Measurements from ENCODE around the gene CT45A3. TPM values are rescaled to one million over a fixed set of nuclear protein-coding genes. Genes with fewer than 3 reads are reported as not detected.
A peak's percentile ranks its signal among the peaks of the same experiment; 100 is the strongest.
"Not testable (repeated sequence)": the region's sequence is repeated elsewhere in the genome, so short reads cannot be mapped to it uniquely, and the experiment has no call there.

The CT45A3 gene, protein sequence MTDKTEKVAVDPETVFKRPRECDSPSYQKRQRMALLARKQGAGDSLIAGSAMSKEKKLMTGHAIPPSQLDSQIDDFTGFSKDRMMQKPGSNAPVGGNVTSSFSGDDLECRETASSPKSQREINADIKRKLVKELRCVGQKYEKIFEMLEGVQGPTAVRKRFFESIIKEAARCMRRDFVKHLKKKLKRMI
- total RNA-seq: not detected in 2 replicates
- long read RNA-seq: 0 reads

DNA sequence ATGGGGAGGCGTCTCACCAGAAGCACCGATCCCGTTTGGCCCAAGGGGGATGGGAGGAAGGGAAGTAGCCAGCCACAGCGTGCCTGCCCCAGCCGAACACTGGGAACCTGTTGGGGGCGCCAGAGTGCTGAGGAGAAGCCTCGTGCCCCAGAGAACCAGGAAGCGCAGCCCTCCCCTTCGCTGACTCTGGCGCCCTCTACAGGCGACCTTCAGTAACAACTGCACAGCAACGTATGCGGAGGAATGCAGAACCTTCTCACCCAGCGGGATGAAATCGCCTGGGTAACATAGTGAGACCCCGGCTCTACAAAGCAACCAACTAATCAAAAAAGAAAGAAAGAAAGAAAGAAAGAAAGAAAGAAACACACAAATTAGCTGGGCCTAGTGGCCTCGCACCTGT lies at the start of gene CT45A3:
Gene CT45A3 (minus strand): TSS at position 101 of the 400 bp plus-strand sequence. CDS start 3,747 bp downstream, outside the sequence.
- H3K9me3 Mint-ChIP-seq; DNase-seq (ENCODE audit: low read depth, low spot score): not testable (repeated sequence)

DNA sequence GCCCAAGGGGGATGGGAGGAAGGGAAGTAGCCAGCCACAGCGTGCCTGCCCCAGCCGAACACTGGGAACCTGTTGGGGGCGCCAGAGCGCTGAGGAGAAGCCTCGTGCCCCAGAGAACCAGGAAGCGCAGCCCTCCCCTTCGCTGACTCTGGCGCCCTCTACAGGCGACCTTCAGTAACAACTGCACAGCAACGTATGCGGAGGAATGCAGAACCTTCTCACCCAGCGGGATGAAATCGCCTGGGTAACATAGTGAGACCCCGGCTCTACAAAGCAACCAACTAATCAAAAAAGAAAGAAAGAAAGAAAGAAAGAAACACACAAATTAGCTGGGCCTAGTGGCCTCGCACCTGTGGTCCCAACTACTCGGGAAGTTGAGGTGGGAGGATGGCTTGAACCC lies 34.7 kb upstream of the CT45A3 start, which contains the start of gene CT45A6:
Gene CT45A6 (minus strand): TSS at position 101 of the 400 bp plus-strand sequence. CDS start 3,794 bp downstream, outside the sequence.
- not testable (repeated sequence) for H3K36me3 Mint-ChIP-seq (ENCODE audit: low read depth); H3K27me3 Mint-ChIP-seq (ENCODE audit: low read depth); DNase-seq (ENCODE audit: low read depth, low spot score); H3K4me1 Mint-ChIP-seq; H3K9me3 Mint-ChIP-seq; H3K4me3 Mint-ChIP-seq; H3K27ac Mint-ChIP-seq (ENCODE audit: unreplicated experiment)

More for the DNA sequence above, at the start of gene CT45A3:
- H3K36me3 Mint-ChIP-seq (ENCODE audit: low read depth); H3K4me3 Mint-ChIP-seq; H3K27me3 Mint-ChIP-seq (ENCODE audit: low read depth); H3K27ac Mint-ChIP-seq (ENCODE audit: unreplicated experiment); H3K4me1 Mint-ChIP-seq: not testable (repeated sequence)

DNA sequence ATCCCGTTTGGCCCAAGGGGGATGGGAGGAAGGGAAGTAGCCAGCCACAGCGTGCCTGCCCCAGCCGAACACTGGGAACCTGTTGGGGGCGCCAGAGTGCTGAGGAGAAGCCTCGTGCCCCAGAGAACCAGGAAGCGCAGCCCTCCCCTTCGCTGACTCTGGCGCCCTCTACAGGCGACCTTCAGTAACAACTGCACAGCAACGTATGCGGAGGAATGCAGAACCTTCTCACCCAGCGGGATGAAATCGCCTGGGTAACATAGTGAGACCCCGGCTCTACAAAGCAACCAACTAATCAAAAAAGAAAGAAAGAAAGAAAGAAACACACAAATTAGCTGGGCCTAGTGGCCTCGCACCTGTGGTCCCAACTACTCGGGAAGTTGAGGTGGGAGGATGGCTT lies 17.4 kb upstream of the CT45A3 start, which contains the start of gene CT45A5:
Gene CT45A5 (minus strand): TSS at position 101 of the 400 bp plus-strand sequence. CDS start 3,774 bp downstream, outside the sequence.
- H3K4me1 Mint-ChIP-seq; H3K9me3 Mint-ChIP-seq; H3K27me3 Mint-ChIP-seq (ENCODE audit: low read depth); H3K4me3 Mint-ChIP-seq; H3K36me3 Mint-ChIP-seq (ENCODE audit: low read depth); H3K27ac Mint-ChIP-seq (ENCODE audit: unreplicated experiment); DNase-seq (ENCODE audit: low read depth, low spot score): not testable (repeated sequence)

DNA sequence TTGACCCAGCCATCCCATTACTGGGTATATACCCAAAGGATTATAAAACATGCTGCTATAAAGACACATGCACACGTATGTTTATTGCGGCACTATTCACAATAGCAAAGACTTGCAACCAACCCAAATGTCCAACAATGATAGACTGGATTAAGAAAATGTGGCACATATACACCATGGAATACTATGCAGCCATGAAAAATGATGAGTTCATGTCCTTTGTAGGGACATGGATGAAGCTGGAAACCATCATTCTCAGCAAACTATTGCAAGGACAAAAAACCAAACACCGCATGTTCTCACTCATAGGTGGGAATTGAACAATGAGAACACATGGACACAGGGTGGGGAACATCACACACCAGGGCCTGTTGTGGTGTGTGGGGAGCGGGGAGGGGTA lies 23.3 kb downstream of the CT45A3 start:
- H3K36me3 Mint-ChIP-seq (ENCODE audit: low read depth); H3K4me3 Mint-ChIP-seq; H3K9me3 Mint-ChIP-seq; DNase-seq (ENCODE audit: low read depth, low spot score); H3K27ac Mint-ChIP-seq (ENCODE audit: unreplicated experiment); H3K4me1 Mint-ChIP-seq; H3K27me3 Mint-ChIP-seq (ENCODE audit: low read depth): not testable (repeated sequence)

DNA sequence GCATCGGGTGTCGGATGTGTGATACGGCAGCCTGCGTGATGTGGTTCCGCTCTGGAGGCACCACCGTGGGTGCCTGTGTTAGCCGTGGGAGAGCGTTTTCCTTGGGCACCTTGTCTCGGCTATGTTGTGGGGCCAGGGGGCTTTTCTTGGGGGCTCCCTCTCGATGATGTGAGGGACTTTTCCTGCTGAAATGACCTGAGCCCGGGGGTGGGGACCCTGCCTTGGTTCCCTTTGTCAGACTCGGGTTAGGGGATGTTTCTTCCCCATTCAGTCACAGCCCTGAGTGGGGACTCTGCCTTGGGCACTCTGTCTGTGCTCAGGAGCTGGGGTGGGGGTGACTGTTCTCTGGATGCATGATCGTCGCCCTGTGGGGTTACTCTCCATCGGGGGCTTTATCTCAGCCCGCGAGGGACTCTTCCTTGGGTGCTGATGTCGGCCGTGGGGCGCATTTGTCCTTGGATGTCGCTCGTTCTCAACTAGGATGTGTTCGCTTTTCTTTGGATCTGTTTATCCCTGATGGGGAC lies 26.7 kb downstream of the CT45A3 start:
- Mint-ChIP-seq H3K36me3 (ENCODE audit: low read depth) (no peaks in the 10 kb centered on the region), H3K27ac (ENCODE audit: unreplicated experiment) (no peak overlapping the region), H3K27me3 (ENCODE audit: low read depth) (no peaks in the 10 kb centered on the region), H3K4me1 (no peaks in the 10 kb centered on the region), H3K9me3 (peaks cover 4% of the 10 kb centered on the region), H3K4me3 (no peak overlapping the region)
- TF ChIP-seq, protein P1, sequence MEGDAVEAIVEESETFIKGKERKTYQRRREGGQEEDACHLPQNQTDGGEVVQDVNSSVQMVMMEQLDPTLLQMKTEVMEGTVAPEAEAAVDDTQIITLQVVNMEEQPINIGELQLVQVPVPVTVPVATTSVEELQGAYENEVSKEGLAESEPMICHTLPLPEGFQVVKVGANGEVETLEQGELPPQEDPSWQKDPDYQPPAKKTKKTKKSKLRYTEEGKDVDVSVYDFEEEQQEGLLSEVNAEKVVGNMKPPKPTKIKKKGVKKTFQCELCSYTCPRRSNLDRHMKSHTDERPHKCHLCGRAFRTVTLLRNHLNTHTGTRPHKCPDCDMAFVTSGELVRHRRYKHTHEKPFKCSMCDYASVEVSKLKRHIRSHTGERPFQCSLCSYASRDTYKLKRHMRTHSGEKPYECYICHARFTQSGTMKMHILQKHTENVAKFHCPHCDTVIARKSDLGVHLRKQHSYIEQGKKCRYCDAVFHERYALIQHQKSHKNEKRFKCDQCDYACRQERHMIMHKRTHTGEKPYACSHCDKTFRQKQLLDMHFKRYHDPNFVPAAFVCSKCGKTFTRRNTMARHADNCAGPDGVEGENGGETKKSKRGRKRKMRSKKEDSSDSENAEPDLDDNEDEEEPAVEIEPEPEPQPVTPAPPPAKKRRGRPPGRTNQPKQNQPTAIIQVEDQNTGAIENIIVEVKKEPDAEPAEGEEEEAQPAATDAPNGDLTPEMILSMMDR (conservative IDR thresholded peaks at IDR 0.05): no peak
- no peak for DNase-seq (ENCODE audit: low read depth, low spot score)

DNA sequence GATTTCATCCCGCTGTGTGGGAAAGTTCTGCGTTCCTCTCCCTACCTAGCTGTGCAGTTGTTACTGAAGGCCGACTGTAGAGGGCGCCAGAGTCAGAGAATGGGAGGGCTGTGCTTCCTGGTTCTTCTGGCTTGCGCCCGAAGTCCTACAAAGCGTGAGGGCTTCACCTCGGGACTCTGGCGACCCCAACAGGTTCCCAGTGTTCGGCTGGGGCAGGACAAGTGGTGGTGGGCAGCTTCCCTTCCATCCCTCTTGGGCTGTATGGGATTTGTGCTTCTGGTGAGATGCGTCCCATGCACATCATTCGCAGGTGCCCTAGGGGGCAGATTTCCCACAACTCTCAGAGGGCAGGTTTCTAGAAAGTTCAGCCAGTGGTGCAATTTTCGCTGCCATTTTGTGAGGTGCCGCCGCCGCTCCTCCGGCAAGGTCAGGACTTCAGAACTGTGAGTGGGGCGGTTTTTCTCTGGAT lies 27.3 kb downstream of the CT45A3 start:
- H3K4me3 Mint-ChIP-seq: no peak overlapping the region
- peak; percentile 3 for DNase-seq (ENCODE audit: low read depth, low spot score)
- H3K9me3 Mint-ChIP-seq: peaks cover 4% of the 10 kb centered on the region
- TF ChIP-seq, protein P1 (conservative IDR thresholded peaks at IDR 0.05): peak; percentile 31
- H3K36me3 Mint-ChIP-seq (ENCODE audit: low read depth): no peaks in the 10 kb centered on the region
- no peaks in the 10 kb centered on the region for H3K27me3 Mint-ChIP-seq (ENCODE audit: low read depth)
- H3K4me1 Mint-ChIP-seq: no peaks in the 10 kb centered on the region
- no peak overlapping the region for H3K27ac Mint-ChIP-seq (ENCODE audit: unreplicated experiment)

DNA sequence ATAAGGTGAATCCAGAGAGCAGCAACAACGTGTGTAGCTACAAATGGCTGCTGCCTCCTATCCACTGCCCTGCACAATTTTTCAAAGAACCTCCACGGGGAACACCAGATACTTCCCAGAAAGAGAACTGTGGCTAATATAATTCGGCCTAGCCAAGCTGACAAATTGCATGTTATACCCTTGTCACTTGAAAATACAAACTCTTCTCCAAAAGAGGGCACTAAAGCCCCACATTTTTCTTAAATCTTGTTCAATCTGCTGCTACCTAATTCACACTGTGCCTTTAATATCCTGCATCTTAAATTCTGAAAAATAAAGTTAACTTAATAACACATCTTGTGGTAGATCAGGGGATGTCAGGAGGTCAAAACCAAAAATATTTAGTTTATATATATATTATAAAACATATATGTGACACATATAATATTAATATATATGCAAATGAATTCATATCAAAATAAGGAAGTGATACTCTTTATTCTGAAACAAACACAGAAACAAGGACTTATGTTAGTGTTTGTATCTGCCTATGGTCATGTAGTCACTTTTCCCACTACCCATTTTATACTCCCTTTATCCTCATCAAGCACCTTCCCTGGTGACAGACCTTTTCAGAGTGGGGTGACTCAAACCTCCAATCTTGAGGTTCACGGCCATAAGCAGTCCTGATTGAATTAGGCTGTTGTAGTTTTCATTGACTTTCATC lies 30.5 kb downstream of the CT45A3 start:
- DNase-seq (ENCODE audit: low read depth, low spot score): no peak
- no peak overlapping the region for H3K4me3 Mint-ChIP-seq
- no peaks in the 10 kb centered on the region for H3K27me3 Mint-ChIP-seq (ENCODE audit: low read depth)
- no peaks in the 10 kb centered on the region for H3K36me3 Mint-ChIP-seq (ENCODE audit: low read depth)
- peaks cover 2% of the 10 kb centered on the region for H3K9me3 Mint-ChIP-seq
- H3K4me1 Mint-ChIP-seq: no peaks in the 10 kb centered on the region
- no peak overlapping the region for H3K27ac Mint-ChIP-seq (ENCODE audit: unreplicated experiment)
- TF ChIP-seq, protein P1 (conservative IDR thresholded peaks at IDR 0.05): peak; percentile 17

DNA sequence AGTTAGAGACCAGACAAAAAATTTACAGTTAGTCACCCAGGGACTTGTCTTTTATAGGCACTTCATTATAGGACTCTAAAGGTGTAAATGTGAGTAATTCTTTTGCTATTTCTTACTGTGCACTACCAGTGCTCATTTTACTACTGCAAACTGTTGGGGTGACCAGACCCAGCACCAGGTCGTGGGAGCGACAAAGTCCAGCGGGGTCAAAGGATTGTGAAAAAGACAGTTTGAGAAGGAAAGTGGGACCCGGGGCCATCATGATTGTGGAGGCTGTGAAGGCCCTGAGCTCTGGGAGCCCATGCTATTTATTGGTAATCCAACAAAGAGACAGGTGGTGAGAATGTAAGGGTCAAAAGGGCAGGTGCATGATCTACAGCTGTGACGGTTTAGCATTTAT lies 33.3 kb downstream of the CT45A3 start:
- not testable (repeated sequence) for H3K4me3 Mint-ChIP-seq; H3K27ac Mint-ChIP-seq (ENCODE audit: unreplicated experiment); H3K4me1 Mint-ChIP-seq; H3K27me3 Mint-ChIP-seq (ENCODE audit: low read depth); H3K36me3 Mint-ChIP-seq (ENCODE audit: low read depth); DNase-seq (ENCODE audit: low read depth, low spot score); H3K9me3 Mint-ChIP-seq
